ENCODE results near the gene NXPE4.
"Not testable (repeated sequence)": the region's sequence is repeated elsewhere in the genome, so short reads cannot be mapped to it uniquely, and the experiment has no call there.

The NXPE4 gene

DNA sequence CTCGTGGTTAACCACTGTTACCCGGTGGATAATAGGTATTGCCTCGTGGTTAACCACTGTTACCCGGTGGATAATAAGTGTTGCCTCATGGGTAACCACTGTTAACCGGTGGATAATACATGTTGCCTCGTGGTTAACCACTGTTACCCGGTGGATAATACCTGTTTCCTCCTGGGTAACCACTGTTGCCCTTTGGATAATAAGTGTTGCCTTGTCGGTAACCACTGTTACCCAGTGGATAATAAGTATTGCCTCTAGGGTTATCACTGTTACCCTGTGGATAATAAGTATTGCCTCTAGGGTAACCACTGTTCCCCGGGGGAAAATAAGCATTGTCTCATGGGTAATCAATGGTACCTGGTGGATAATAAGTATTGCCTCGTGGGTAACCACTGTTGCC lies 15.0 kb upstream of the NXPE4 start:
- no peak for DNase-seq (ENCODE audit: low read depth, low spot score)

DNA sequence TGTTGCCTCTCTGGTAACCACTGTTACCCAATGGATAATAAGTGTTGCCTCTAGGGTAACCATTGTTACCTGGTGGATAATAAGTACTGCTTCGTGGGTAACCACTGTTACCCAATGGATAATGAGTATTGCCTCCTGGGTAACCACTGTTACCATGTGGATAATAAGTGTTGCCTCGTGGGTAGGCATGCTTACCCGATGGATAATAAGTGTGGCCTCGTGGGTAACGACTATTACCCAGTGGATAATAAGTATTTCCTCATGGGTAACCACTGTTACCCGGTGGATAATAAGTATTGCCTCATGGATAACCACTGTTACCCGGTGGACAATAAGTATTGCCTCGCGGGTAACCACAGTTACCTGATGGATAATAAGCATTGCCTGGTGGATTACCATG lies 13.8 kb upstream of the NXPE4 start:
- no peak for DNase-seq (ENCODE audit: low read depth, low spot score)

GRCh38 chr11:114608605-114609004 lies 13.0 kb upstream of the NXPE4 start:
- DNase-seq (ENCODE audit: low read depth, low spot score), result not testable (repeated sequence)

GRCh38 chr11:114607753-114608459 lies 12.3 kb upstream of the NXPE4 start:
- no peak for DNase-seq (ENCODE audit: low read depth, low spot score)

DNA sequence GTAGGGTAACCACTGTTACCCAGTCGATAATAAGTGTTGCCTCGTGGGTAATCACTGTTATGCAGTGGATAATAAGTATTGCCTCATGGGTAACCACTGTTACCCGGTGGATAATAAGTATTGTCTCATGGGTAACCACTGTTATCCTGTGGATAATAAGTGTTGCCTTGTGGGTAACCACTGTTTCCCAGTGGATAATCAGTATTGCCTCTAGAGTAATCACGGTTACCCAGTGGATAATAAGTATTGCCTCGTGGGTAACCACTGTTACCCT lies 11.2 kb upstream of the NXPE4 start:
- DNase-seq (ENCODE audit: low read depth, low spot score), result not testable (repeated sequence)

DNA sequence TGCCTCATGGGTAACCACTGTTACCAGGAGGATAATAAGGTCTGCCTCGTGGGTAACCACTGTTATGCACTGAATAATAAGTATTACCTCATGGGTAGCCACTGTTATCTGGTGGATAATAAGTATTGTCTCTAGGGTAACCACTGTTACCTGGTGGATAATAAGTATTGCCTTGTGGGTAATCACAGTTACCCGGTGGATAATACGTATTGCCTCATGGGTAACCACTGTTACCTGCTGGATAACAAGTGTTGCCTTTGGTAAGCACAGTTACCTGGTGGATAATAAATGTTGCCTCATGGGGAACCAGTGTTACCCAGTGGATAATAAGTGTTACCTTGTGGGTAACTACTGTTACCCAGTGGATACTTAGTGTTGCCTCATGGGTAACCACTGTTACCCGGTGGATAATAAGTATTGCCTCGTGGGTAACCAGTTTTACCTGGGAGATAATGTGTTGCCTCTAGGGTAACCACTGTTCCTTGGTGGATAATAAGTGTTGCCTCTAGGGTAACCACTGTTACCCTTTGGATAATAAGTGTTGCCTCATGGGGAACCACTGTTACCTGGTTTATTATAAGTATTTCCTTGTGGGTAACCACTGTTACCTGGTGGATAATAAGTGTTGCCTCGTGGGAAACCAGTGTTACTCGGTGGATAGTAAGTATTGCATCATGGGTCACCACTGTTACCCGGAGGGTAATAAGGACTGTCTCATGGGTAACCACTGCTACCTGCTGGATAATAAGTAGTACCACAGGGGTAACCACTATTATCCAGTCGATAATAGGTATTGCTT lies 10.6 kb upstream of the NXPE4 start:
- DNase-seq (ENCODE audit: low read depth, low spot score), result no peak

DNA sequence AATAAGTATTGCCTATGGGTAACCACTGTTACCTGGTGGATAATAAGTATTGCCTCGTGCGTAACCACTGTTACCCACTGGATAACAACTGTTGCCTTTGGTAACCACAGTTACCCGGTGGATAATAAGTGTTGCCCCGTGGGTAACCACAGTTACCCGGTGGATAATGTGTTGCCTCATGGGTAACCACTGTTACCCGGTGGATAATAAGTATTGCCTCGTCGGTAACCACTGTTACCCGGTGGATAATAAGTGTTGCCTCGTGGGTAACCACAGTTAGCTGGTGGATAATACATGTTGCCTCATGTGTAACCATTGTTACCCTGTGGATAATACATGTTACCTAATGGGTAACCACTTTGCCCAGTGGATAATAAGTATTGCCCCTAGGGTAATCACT lies 9.8 kb upstream of the NXPE4 start:
- no peak for DNase-seq (ENCODE audit: low read depth, low spot score)

- DNase-seq (ENCODE audit: low read depth, low spot score), result no peak
Measured at GRCh38 chr11:114604886-114605285, 9.3 kb upstream of the NXPE4 start.

DNA sequence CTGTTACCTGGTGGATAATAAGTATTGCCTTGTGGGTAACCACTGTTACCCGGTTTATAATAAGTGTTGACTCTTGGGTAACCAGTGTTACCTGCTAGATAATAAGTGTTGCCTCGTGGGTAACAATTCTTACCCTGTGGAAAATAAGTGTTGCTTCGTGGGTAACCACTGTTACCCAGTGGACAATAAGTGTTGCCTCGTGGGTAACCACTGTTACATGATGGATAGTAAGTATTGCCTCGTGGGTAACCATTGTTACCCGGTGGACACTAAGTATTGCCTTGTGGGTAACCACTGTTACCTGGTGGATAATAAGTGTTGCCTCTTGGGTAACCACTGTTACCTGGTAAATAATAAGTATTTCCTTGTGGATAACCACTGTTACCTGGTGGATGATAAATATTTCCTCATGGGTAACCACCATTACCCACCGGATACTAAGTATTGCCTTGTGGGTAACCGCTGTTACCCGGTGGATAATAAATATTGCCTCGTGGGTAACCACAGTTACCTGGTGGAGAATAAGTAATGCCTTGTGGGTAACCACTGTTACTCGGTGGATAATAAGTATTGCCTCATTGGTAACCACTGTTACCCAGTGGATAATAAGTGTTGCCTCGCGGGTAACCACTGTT lies 8.7 kb upstream of the NXPE4 start:
- no peak for DNase-seq (ENCODE audit: low read depth, low spot score)

DNA sequence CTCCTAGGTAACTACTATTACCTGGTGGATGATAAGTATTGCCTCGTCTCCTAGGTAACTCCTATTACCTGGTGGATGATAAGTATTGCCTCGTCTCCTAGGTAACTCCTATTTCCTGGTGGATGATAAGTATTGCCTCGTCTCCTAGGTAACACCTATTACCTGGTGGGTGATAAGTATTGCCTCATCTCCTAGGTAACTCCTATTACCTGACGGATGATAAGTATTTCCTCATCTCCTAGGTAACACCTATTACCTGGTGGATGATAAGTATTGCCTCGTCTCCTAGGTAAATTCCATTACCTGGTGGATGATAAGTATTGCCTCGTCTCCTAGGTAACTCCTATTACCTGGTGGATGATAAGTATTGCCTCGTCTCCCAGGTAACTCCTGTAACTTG lies 7.6 kb upstream of the NXPE4 start:
- not testable (repeated sequence) for DNase-seq (ENCODE audit: low read depth, low spot score)

GRCh38 chr11:114598461-114598860 lies 2.9 kb upstream of the NXPE4 start:
- no peak for DNase-seq (ENCODE audit: low read depth, low spot score)

DNA sequence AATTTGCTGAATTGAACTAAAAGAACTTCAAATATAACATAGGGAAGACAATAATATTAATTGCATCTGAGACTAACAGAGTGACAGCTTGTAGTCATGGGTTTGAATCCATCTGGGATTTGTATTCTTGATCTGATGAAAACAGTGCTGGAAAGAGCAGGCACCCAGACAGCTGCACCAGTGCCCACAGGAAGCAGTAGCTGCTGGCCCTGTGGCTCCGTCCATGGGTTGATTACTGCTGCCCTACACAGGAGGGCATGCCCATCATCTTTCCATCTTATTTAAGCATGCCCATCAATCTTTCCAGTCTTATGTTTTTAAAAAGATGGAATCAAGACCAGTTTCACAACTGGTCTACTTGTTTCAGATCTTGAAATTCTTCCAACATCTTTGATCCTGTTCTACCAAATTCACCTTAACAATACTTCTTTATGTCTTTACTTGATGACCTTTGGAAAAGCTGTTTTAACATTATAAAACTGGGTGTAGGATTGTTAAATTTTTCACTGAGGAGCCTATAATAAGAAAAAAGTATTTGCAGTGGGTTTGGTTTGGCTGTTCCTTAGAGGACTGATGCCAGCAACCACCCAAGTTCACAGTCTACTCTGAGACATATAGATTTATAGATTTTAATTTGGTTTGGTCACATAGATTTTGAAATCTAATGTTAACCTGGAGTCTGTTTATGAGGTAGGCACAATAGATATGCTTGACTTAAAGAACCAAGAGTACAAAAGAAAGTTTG lies 761 bp upstream of the NXPE4 start:
- no peak for DNase-seq (ENCODE audit: low read depth, low spot score)

GRCh38 chr11:114594703-114595102 lies 883 bp downstream of the NXPE4 start:
- DNase-seq (ENCODE audit: low read depth, low spot score), result no peak

GRCh38 chr11:114587398-114587953 lies 8.1 kb downstream of the NXPE4 start:
- no peak for DNase-seq (ENCODE audit: low read depth, low spot score)

DNA sequence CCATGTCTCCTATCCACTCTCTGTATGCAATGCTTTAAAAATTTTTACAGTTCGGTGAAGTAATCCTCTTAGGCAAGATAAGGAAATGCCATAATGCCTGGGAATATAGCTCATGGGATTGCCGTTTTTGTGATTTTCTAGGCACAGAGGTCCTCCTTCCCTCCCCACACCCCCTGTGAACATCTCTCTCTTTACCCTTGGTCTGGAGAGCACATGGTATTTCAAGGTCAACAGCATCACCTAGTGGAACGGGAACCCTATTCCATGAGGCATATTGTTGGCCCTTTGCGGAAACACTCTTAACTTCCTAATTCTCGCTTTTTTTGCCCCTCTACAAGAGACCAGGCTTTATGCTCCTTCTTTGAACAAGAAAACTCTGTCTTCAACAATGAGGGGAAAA lies 8.8 kb downstream of the NXPE4 start:
- DNase-seq (ENCODE audit: low read depth, low spot score), result no peak

DNA sequence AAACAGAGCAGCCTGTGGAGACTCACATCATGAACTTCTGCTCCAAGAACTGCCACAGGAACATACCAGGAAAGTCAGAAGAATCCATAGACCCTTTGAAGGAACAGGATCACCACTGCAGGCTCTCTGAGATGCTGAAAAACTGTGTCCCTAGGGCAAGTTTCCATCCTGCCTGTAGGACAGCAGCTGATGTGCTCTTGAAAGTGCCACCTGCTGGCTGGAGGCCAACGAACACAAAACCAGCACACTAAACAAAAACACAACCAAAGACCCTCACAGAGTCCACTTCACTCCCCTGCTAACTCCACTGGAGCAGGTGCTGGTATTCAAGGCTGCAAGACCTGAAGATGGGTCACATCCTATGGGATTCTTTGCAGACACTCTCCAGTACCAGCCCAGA lies 23.9 kb downstream of the NXPE4 start:
- no peak for DNase-seq (ENCODE audit: low read depth, low spot score)

DNA sequence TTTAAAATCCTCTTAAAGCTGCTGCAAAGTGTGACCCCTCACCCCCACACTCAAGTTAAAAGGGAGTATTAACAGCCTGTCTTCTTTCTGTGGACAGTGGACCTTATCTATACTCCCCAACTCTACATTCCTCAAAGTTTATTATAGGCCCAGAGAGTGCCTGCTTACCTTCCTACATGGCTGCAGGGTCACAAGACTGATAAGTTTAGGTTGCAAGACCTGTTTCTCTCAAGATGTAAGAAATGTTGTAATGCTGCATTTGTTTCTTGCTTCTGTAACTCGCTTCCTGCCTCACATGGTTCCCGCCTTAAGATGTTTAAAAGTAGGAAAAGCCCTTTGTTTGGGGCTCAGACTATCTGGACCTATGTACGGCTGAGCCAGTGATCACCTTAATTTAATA lies 25.8 kb downstream of the NXPE4 start:
- no peak for DNase-seq (ENCODE audit: low read depth, low spot score)

DNA sequence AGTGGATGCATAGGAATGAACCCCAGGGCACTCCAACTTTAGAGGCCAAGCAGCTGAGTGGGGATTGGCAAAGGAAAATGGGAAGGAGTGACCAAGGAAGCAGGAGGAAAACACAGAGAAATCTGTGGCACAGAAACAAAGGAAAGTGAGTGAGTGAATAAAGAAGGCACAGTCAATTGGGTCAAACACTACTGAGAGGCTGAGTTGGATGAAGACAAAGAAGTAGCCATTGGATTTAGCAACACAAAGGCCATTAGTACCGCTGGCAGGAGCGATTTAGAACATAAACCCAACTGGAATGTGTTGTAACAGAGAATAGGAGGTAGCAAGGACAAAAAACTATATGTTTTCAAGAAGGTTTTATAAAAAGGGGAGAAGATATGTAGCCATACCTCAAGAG lies 29.3 kb downstream of the NXPE4 start:
- no peak for DNase-seq (ENCODE audit: low read depth, low spot score)

DNA sequence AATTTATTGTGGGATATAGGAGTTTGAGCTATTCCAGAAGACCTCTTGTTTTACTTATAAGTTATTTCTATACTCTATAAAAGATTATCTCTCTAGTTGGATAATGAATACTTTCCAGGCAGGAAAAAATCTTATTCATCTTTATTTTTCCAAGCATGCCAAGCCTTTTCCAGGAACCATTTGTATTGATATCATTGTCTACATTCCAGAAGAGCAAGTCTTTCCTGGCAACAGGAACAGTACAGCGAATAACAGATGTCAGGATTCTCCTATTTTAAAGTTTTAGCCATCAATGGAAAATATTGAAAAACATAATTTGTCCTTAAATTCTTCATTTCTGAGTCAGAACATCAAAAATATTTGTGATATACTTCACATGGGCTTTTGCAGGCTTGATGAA lies 30.8 kb downstream of the NXPE4 start:
- DNase-seq (ENCODE audit: low read depth, low spot score), result no peak

DNA sequence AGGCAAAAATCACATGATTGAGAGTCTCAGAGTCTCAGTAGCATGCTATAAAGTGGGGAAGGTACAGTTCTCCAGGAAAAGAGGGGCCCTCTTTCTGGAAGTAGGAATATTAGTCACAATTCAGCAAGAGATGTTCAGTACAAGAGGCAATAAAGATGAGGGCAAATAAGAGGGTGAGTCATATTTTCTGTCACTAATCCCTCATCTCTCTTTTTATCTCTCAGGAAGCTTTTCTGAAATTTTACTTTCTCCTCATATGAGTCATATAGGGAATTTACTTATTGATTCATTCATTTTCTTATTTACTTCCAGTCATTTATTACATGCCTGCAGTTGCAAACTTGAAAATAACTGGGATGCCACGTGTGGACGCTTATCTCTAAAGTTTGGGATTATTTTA lies 32.5 kb downstream of the NXPE4 start:
- no peak for DNase-seq (ENCODE audit: low read depth, low spot score)

- no peak for DNase-seq (ENCODE audit: low read depth, low spot score)
Measured at GRCh38 chr11:114562166-114562916, 33.2 kb downstream of the NXPE4 start.

All from smooth muscle cell of the brain vasculature (primary cell).